Measurements from ENCODE around the gene MUC6. TPM values are rescaled to one million over a fixed set of nuclear protein-coding genes. Genes with fewer than 3 reads are reported as not detected.

The MUC6 gene
- total RNA-seq, 1 donor from 2014 or later, result not detected

DNA sequence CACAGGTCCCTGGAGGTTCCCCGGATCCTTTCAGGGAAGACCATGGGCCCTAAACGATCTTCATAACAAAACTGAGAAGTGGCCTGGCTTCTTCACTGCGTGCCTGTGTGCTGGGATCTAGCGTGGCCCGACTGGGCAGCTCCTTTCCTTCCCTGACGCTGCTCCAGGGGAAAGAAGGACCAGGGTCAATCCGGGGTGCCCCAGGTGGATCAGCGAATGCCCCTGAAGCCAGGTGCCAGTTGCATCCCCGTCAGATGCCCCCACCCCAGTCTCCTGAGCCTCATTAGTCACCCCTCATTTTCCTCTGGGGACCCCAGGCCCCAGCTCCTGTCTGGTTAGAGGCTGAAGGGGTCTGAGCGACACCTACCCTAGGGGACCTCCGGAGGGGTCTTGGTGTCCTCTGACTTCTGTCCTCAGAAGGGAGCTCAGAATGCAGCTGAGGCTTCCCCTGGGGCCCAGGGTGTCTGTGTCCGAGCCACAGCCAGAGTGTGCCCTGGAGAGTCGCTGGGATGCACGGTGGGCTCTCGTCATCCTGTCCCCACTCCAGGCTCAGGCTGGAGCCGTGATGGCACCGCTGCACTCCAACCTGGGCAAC, 18.7 kb upstream of the MUC6 start:
- Mint-ChIP-seq H3K4me1 (no peaks in the 10 kb centered on the region), H3K36me3 (ENCODE audit: low read depth) (no peaks in the 10 kb centered on the region), H3K4me3 (no peak overlapping the region), H3K27ac (no peak overlapping the region), H3K27me3 (peaks cover 5% of the 10 kb centered on the region), H3K9me3 (no peaks in the 10 kb centered on the region)
- ChIA-PET POLR2A (no interaction called here), CTCF (no interaction called here)
- TF ChIP-seq, protein P1, sequence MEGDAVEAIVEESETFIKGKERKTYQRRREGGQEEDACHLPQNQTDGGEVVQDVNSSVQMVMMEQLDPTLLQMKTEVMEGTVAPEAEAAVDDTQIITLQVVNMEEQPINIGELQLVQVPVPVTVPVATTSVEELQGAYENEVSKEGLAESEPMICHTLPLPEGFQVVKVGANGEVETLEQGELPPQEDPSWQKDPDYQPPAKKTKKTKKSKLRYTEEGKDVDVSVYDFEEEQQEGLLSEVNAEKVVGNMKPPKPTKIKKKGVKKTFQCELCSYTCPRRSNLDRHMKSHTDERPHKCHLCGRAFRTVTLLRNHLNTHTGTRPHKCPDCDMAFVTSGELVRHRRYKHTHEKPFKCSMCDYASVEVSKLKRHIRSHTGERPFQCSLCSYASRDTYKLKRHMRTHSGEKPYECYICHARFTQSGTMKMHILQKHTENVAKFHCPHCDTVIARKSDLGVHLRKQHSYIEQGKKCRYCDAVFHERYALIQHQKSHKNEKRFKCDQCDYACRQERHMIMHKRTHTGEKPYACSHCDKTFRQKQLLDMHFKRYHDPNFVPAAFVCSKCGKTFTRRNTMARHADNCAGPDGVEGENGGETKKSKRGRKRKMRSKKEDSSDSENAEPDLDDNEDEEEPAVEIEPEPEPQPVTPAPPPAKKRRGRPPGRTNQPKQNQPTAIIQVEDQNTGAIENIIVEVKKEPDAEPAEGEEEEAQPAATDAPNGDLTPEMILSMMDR (IDR thresholded peaks at IDR 0.05), result no peak
- intact Hi-C loops (cut with micrococcal nuclease), result no loop called here
- ATAC-seq (ENCODE audit: low read depth), result no peak
- DNase-seq, result no peak

DNA sequence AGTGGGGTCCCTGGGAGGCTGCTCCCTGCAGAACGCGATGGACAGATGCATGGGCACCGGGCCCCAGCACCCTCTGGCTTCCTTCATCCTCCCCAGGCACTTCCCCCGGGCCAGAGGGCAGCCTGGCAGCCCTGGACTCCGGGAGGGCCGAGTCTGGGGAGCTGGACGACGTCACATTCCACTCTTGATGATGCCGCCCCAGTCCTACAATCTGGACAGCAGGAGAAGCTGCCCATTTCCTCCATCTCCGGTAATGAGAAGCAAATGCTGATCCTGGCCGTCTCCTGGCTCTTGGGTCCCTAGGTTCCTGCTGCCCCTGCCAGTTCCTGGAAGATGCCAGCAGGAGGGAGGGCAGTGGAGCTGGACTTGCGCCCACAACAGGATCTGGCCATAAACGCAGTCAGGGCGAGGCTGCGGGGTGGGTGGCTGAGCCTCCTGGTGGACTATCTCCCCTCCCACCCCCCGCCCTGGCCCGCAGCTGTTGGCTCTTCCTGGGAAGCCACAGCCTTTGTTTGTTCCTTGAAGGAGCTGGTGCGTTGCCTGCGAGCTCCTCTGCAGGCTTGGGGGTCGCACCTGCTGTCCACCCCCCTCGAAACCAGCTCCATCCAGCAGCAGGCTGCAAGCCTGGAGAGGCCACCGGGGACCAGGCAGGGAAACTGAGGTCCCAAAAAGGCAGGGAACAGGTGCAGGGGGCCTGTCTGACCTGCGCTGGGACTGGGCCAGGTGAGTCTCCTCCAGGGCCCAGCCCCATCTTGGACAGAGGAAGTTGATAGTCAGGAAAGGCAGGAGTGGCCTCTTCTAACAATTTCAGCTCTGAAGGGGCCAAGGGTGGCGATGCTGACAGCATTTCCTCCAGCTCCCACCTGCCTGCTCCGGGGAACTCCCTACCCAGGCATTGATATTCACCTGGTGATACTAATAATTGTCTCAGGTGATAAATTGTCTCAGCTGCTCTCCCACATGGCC, 17.9 kb upstream of the MUC6 start:
- Mint-ChIP-seq H3K9me3 (no peaks in the 10 kb centered on the region), H3K36me3 (ENCODE audit: low read depth) (no peaks in the 10 kb centered on the region), H3K4me1 (no peaks in the 10 kb centered on the region), H3K4me3 (no peak overlapping the region), H3K27me3 (peaks cover 5% of the 10 kb centered on the region), H3K27ac (no peak overlapping the region)
- ChIA-PET POLR2A (no interaction called here), CTCF (no interaction called here)
- DNase-seq (no peak), ATAC-seq (ENCODE audit: low read depth) (no peak)
- intact Hi-C loops (cut with micrococcal nuclease), result no loop called here
- TF ChIP-seq, protein P1 (IDR thresholded peaks at IDR 0.05), result no peak

DNA sequence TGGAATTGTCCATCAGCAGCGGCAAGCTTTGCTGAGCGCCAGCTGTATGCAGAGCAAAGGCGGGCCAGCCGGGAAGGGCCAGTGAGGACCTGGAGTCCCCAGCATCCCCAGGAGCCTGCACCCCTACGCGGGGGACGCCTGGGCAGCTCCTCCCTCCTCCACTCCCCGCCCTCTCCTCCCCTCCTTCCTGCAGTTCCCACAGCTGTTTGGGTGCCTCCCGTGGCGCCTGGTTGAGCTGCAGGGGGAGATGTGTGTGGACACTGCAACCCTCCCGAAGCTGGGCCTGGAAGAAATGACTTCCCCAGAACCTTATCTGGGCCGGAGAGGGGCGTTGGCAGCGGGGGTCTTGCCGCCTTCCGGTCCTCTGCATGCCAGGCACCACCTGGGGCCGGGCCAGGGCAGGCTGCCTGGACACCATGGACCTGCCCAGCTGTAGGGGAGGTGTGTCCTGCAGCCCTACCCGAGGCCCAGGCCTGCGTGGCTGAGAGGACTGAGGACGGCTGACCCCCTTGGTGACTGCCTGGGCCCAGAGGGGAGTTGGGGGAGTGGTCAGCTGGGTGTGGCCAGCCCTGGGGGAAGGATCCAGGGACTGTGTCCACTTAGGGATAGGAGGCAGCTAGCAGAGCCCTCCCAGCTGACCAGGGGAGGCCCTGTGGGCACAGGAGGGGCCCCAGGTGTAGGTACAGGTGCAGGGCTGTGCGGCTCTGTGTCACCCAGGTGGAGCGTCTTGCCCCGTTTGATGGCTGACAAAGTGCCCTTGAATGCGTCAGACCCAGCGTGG, 16.8 kb upstream of the MUC6 start:
- intact Hi-C loops (cut with micrococcal nuclease), result no loop called here
- ChIA-PET CTCF (interaction anchor here (0.9 kb wide), 1 partner anchor 204 kb away, joined by 4 read pairs; no protein-coding TSS in a partner anchor), POLR2A (no interaction called here)
- H3K27me3 Mint-ChIP-seq, result peaks cover 7% of the 10 kb centered on the region
- no peak for ATAC-seq (ENCODE audit: low read depth)
- H3K9me3 Mint-ChIP-seq, result no peaks in the 10 kb centered on the region
- no peak for DNase-seq
- no peak overlapping the region for H3K4me3 Mint-ChIP-seq
- no peaks in the 10 kb centered on the region for H3K4me1 Mint-ChIP-seq
- TF ChIP-seq, protein P1 (IDR thresholded peaks at IDR 0.05), result no peak
- no peak overlapping the region for H3K27ac Mint-ChIP-seq
- H3K36me3 Mint-ChIP-seq (ENCODE audit: low read depth), result no peaks in the 10 kb centered on the region

DNA sequence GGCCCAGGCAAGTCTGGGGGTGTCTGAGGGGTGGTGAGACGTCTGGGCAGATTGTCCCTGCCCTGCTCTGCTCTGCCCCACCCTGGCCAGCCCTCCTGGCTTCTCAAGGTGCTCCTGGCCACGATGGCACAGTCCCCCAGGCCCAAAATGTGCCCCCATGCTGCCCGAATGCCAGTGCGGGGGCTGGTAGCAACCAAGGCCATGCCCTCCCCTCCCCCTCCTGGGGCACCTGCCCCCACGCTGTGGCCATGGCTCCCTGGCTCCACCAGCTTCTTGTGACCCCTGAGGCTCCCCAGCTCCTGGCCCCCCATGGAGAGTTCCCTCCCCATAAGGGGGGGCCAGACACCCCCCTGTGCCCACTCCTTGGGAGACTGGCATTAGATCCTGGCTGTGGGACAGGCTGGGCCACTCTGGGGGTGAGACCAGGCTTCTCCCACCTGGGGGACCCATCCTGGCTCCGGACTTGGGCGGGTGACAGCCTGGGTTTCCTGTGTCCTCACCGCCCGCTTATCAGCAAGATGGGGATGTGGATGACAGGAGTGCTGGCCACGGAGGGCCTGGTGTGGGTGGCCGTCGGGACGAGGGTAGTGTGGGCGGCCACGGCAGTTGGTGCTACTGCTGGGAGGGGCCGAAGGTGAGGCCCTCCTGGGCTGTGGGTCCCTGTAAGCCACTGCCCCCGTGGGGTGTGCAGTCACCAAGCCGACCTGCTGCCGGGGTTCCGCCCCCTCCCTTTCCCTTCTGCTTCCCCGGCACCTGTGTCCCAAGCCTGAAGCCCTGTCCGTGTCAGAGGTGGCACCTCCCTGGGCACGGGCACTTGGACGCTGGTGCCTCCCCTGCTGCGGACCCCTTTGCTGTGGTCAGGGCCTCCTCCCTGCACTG, 15.9 kb upstream of the MUC6 start:
- Mint-ChIP-seq H3K9me3 (no peaks in the 10 kb centered on the region), H3K27ac (no peak overlapping the region), H3K27me3 (peaks cover 9% of the 10 kb centered on the region), H3K4me3 (no peak overlapping the region), H3K4me1 (no peaks in the 10 kb centered on the region), H3K36me3 (ENCODE audit: low read depth) (no peaks in the 10 kb centered on the region)
- POLR2A ChIA-PET, result no interaction called here
- TF ChIP-seq, protein P1 (IDR thresholded peaks at IDR 0.05), result no peak
- CTCF ChIA-PET, result interaction anchor here (0.9 to 2.4 kb wide), 2 partner anchors 204 to 205 kb away, joined by 4 to 11 read pairs; no protein-coding TSS in a partner anchor
- intact Hi-C loops (cut with micrococcal nuclease), result no loop called here
- ATAC-seq (ENCODE audit: low read depth) (no peak), DNase-seq (no peak)

Measured in activated B cell treated with CpG ODN at 0.5 μM for 24 hours (primary cell).